HEK293 (cell line): ENCODE measurements around the gene GADD45G.

Source experiments
- CTCF ChIP-seq: fragments of 450-650 bp; formaldehyde crosslinking; IDR thresholded peaks from 2 replicates; pipeline ENCODE4 v1.5.1; 2016; ENCODE audit warnings: missing biosample characterization, missing genetic modification characterization
- EGR2 ChIP-seq: fragments of 450-650 bp; formaldehyde crosslinking; IDR thresholded peaks from 2 replicates; pipeline ENCODE4 v1.5.1; 2016; ENCODE audit warnings: low read depth, missing biosample characterization, missing genetic modification characterization
- GLIS2 ChIP-seq: fragments of 450-650 bp; formaldehyde crosslinking; IDR thresholded peaks from 2 replicates; pipeline ENCODE4 v1.5.1; 2016; ENCODE audit warnings: missing biosample characterization, missing genetic modification characterization
- KLF1 ChIP-seq: fragments of 450-650 bp; formaldehyde crosslinking; IDR thresholded peaks from 2 replicates; pipeline ENCODE4 v1.5.1; 2016; ENCODE audit warnings: missing biosample characterization, missing genetic modification characterization
- KLF16 ChIP-seq: fragments of 450-650 bp; formaldehyde crosslinking; IDR thresholded peaks from 2 replicates; pipeline ENCODE4 v1.5.1; 2017; ENCODE audit warnings: missing biosample characterization, missing genetic modification characterization
- KLF7 ChIP-seq: fragments of 450-650 bp; formaldehyde crosslinking; IDR thresholded peaks from 2 replicates; pipeline ENCODE4 v1.5.1; 2016; ENCODE audit warnings: missing biosample characterization, missing genetic modification characterization, borderline replicate concordance
- KLF8 ChIP-seq: fragments of 450-650 bp; formaldehyde crosslinking; IDR thresholded peaks from 2 replicates; pipeline ENCODE4 v1.5.1; 2016; ENCODE audit warnings: missing biosample characterization, missing genetic modification characterization
- PRDM4 ChIP-seq: fragments of 450-650 bp; formaldehyde crosslinking; IDR thresholded peaks from 2 replicates; pipeline ENCODE4 v1.5.1; 2017; ENCODE audit warnings: missing biosample characterization, missing genetic modification characterization
- ZBTB20 ChIP-seq: fragments of 450-650 bp; formaldehyde crosslinking; IDR thresholded peaks from 2 replicates; pipeline ENCODE4 v1.5.1; 2016; ENCODE audit warnings: missing biosample characterization, missing genetic modification characterization
- ZFHX2 ChIP-seq: fragments of 450-650 bp; formaldehyde crosslinking; conservative IDR thresholded peaks from 2 replicates; pipeline ENCODE4 v1.5.1; 2016; ENCODE audit warnings: missing biosample characterization, missing genetic modification characterization
- ZNF112 ChIP-seq: fragments of 450-650 bp; formaldehyde crosslinking; IDR thresholded peaks from 2 replicates; pipeline ENCODE4 v1.5.0; 2017; ENCODE audit warnings: missing biosample characterization, missing genetic modification characterization
- ZNF16 ChIP-seq: fragments of 450-650 bp; formaldehyde crosslinking; IDR thresholded peaks from 2 replicates; pipeline ENCODE4 v1.5.1; 2016; ENCODE audit warnings: low read depth, missing biosample characterization, missing genetic modification characterization
- ZNF501 ChIP-seq: fragments of 450-650 bp; formaldehyde crosslinking; IDR thresholded peaks from 2 replicates; pipeline ENCODE4 v1.5.1; 2016; ENCODE audit warnings: missing biosample characterization, missing genetic modification characterization
- ZNF600 ChIP-seq: fragments of 450-650 bp; formaldehyde crosslinking; IDR thresholded peaks from 2 replicates; pipeline ENCODE4 v1.5.1; 2016; ENCODE audit warnings: missing biosample characterization, missing genetic modification characterization
- ZNF692 ChIP-seq: fragments of 450-650 bp; formaldehyde crosslinking; IDR thresholded peaks from 2 replicates; pipeline ENCODE4 v1.5.1; 2016; ENCODE audit warnings: missing biosample characterization, missing genetic modification characterization
- ZSCAN23 ChIP-seq: fragments of 450-650 bp; formaldehyde crosslinking; IDR thresholded peaks from 2 replicates; pipeline ENCODE4 v1.5.1; 2016; ENCODE audit warnings: missing biosample characterization, missing genetic modification characterization
- TF ChIP-seq, protein P1 (sequence below): fragments of 450-650 bp; formaldehyde crosslinking; optimal IDR thresholded peaks from 2 replicates; pipeline ENCODE3; 2016; ENCODE audit warnings: missing biosample characterization, mild to moderate bottlenecking, missing genetic modification characterization
- TF ChIP-seq, protein P2 (sequence below): fragments of 450-650 bp; formaldehyde crosslinking; IDR thresholded peaks from 2 replicates; pipeline ENCODE4 v1.5.1; 2016; ENCODE audit warnings: missing biosample characterization, missing genetic modification characterization
- TF ChIP-seq, protein P3 (sequence below): fragments of 450-650 bp; formaldehyde crosslinking; IDR thresholded peaks from 2 replicates; pipeline ENCODE4 v1.5.1; 2017; ENCODE audit warnings: missing biosample characterization, missing genetic modification characterization

Gene GADD45G

GRCh38 chr9:89604729-89605464 is at the start of gene GADD45G (continued):
- TF ChIP-seq ZNF600 (tag by site-specific recombination) (0 out of 2 replicates have a peak, but pooled peaks have one; percentile 19), PRDM4 (tag by site-specific recombination) (peak; percentile 19; the same call in 1 of the 2 replicates), KLF7 (tag by site-specific recombination) (peak; percentile 35; the same call in 1 of the 2 replicates), ZBTB20 (tag by site-specific recombination) (peak; percentile 40; the same call in 1 of the 2 replicates), ZNF16 (tag by site-specific recombination) (no peak), KLF1 (peak; percentile 69), CTCF (tag by site-specific recombination) (0 out of 2 replicates have a peak, but pooled peaks have one; percentile 6), ZNF112 (tag by site-specific recombination) (no peak), EGR2 (tag by site-specific recombination) (peak; percentile 70), ZNF501 (tag by site-specific recombination) (peak; percentile 67; the same call in 1 of the 2 replicates), ZSCAN23 (tag by site-specific recombination) (no peak), GLIS2 (peak; percentile 77), ZNF692 (tag by site-specific recombination) (peak; percentile 57), KLF8 (tag by site-specific recombination) (peak; percentile 42; the same call in 1 of the 2 replicates), ZFHX2 (tag by site-specific recombination) (peak; percentile 68), KLF16 (tag by site-specific recombination) (0 out of 2 replicates have a peak, but pooled peaks have one; percentile 39)
- TF ChIP-seq, protein P1, sequence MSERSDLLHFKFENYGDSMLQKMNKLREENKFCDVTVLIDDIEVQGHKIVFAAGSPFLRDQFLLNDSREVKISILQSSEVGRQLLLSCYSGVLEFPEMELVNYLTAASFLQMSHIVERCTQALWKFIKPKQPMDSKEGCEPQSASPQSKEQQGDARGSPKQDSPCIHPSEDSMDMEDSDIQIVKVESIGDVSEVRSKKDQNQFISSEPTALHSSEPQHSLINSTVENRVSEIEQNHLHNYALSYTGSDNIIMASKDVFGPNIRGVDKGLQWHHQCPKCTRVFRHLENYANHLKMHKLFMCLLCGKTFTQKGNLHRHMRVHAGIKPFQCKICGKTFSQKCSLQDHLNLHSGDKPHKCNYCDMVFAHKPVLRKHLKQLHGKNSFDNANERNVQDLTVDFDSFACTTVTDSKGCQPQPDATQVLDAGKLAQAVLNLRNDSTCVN: peak; percentile 59
- TF ChIP-seq, protein P2, sequence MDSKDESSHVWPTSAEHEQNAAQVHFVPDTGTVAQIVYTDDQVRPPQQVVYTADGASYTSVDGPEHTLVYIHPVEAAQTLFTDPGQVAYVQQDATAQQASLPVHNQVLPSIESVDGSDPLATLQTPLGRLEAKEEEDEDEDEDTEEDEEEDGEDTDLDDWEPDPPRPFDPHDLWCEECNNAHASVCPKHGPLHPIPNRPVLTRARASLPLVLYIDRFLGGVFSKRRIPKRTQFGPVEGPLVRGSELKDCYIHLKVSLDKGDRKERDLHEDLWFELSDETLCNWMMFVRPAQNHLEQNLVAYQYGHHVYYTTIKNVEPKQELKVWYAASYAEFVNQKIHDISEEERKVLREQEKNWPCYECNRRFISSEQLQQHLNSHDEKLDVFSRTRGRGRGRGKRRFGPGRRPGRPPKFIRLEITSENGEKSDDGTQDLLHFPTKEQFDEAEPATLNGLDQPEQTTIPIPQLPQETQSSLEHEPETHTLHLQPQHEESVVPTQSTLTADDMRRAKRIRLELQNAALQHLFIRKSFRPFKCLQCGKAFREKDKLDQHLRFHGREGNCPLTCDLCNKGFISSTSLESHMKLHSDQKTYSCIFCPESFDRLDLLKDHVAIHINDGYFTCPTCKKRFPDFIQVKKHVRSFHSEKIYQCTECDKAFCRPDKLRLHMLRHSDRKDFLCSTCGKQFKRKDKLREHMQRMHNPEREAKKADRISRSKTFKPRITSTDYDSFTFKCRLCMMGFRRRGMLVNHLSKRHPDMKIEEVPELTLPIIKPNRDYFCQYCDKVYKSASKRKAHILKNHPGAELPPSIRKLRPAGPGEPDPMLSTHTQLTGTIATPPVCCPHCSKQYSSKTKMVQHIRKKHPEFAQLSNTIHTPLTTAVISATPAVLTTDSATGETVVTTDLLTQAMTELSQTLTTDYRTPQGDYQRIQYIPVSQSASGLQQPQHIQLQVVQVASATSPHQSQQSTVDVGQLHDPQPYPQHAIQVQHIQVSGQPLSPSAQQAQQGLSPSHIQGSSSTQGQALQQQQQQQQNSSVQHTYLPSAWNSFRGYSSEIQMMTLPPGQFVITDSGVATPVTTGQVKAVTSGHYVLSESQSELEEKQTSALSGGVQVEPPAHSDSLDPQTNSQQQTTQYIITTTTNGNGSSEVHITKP (tag by site-specific recombination): 0 out of 2 replicates have a peak, but pooled peaks have one; percentile 8
- TF ChIP-seq, protein P3, sequence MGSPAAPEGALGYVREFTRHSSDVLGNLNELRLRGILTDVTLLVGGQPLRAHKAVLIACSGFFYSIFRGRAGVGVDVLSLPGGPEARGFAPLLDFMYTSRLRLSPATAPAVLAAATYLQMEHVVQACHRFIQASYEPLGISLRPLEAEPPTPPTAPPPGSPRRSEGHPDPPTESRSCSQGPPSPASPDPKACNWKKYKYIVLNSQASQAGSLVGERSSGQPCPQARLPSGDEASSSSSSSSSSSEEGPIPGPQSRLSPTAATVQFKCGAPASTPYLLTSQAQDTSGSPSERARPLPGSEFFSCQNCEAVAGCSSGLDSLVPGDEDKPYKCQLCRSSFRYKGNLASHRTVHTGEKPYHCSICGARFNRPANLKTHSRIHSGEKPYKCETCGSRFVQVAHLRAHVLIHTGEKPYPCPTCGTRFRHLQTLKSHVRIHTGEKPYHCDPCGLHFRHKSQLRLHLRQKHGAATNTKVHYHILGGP: no peak
- TF ChIP-seq, all 188 proteins: peak for 33
